Anterior cingulate cortex (tissue), 58 donors: Measurements from ENCODE around the gene SLCO3A1.

Source experiments
- DNase-seq, 58 donors: peaks; one replicate each; lab custom pipeline; 2025; lab: John Stamatoyannopoulos, UW

Gene SLCO3A1

DNA sequence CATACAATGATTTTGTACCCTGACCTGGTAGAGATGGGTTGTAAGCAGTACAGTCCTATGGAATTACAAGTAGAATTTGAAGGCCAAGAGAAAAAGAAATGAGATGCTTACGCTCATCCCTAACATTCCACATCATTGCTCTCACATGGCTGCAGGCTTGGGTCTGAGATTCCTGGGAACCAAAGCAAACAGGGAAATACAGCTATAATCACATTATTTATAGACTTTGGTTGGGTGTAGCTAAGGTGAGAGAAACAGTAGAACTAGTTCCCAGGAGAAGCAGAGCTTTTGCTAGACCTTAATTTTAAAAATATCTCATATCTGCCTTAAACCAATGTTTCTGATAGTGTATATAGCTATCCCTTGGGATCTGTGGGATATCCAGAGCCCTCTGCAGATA is 51.4 kb downstream of the SLCO3A1 start:
- DNase-seq = no peak

DNA sequence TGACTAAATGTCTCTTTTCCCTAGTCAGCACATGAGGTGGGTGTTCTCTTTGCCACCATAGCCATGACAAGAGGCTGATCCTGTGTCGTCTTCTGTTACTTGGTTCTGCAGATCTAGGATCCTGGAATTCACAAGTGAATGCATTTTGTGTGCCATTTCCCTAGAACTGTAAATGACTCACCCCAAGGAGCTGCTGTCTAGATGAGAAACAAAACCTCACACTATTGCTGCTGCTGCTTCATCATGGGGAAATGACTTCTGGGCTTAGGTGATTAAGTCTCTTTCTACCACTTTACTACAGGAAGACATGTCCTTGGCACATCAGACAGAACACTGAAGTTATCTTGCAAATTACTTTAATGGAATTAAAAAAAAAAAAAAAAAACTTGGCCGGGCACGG is 54.9 kb downstream of the SLCO3A1 start:
- no peak for DNase-seq

DNA sequence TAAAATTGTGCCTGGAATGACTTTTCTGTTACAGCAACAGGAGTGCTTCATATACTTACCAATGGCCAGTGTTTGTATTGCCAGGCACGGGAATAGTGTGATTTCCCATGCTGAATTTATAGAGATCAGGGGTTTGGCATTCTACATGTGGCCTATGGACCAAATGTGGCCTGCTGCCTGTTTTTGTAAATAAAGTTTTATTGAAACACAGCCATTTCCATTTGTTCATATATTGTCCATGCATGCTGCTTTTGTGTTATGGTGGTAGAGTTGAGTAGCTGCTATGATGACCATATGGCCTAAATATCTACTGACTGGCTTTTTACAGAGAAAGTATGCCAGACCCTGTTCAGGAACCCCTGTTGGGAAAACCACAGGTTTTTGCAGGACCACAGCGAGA is 55.6 kb downstream of the SLCO3A1 start:
- no peak for DNase-seq

DNA sequence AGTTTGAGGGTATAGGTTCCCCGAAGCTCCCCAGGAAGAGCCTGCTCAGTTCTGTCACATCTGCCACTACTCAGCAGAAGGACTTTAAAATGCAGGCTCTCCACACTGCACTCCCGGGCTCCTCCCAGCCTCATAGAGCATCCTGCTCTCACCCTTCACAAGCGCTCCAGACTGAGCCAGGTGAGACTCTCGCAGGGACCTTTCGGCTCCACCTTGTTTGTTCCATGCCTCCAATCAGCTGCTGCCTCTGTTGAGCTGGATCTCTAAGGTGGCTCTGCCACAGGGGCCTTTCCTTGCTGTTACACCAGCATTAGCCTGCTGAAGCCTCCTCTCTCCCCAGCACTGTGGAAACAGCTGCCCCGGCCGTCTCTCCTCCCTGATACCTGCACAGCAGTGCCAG is 56.1 kb downstream of the SLCO3A1 start:
- no peak for DNase-seq

GRCh38 chr15:91911844-91912243 is 58.3 kb downstream of the SLCO3A1 start:
- DNase-seq = no peak

DNA sequence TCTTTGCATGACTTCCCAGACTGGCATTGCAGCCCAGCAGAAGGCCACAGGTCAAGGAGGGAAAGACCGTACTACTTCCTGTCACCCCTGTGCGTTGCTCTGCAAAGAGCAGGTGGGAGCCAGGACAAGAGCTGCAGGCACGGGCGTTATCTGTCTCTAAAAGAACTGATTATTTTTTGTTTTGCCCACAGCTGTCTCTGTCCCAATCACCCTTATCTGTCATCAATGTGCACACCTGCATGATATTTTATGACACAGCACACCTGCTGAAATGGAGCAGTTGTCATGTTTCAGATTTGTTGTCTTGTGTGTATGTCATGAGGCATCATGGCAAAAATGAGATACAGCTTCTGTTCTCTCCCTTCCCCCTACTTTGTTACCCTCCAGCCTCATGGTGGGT is 58.8 kb downstream of the SLCO3A1 start:
- DNase-seq = no peak

GRCh38 chr15:91913560-91913959 is 60.1 kb downstream of the SLCO3A1 start:
- DNase-seq = no peak

DNA sequence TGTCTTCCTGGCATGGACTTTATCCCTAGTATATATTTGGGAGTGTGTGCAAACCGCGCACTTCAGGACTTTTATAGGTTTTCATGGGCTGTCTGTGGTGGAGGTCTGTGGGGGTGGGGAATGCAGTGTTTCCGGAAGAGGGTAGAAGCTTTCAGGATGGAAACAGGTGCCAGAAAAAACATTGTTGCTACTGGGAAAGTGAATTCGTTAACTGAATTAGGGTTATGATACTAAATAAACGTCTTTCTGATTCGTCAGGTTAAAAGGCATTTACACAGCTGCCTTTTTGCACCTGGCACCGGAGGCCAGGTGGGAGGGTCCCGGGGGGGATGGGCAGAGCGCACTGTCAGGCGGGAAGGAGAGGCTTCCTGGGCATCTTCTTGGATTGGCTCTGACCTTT is 62.1 kb downstream of the SLCO3A1 start:
- no peak for DNase-seq

GRCh38 chr15:91916051-91916450 is 62.5 kb downstream of the SLCO3A1 start:
- no peak for DNase-seq

- DNase-seq = no peak
Observed at GRCh38 chr15:91917686-91918360, 64.3 kb downstream of the SLCO3A1 start.

DNA sequence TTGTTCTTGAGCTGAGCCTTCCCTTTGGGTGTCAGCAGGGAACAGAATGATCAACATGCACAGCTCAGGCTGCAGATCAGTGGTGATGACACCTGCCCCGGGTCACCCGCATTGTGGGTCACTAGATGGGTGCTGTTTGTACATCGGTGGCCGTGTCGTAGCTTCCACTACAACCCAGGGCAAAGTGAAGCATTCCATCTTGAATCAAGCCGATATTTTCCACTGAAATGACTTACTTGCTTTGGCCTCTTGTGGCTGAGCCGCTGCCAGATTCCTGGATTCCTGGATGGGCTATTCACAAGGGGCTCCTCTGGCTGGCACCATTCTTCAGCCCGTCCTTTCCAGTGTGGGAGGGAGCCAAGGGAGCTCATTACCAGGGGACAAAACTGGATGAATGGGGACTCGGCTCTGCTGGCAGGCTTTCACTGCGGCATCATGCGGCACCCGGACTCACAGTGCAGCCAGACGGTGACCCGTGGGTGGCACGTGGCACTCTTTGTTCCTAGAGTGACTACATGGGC is 65.6 kb downstream of the SLCO3A1 start:
- peak; percentile 6 to 89 (median 73) for DNase-seq

GRCh38 chr15:91921188-91921842 is 67.8 kb downstream of the SLCO3A1 start:
- DNase-seq = no peak

DNA sequence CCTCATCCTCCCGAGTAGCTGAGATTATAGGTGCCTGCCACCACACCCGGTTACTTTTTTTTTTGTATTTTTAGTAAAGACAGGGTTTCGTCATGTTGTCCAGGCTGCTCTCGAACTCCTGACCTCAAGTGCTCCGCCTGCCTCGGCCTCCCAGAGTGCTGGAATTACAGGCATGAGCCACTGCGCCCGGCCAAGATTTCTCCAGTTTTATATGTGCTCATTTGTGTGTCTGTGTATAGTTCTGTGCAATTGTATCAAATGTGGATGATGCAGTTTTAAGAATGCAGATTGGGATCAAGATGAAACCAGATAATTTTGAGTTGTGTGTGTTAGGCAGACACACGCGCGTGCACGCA is 68.3 kb downstream of the SLCO3A1 start:
- no peak for DNase-seq

DNA sequence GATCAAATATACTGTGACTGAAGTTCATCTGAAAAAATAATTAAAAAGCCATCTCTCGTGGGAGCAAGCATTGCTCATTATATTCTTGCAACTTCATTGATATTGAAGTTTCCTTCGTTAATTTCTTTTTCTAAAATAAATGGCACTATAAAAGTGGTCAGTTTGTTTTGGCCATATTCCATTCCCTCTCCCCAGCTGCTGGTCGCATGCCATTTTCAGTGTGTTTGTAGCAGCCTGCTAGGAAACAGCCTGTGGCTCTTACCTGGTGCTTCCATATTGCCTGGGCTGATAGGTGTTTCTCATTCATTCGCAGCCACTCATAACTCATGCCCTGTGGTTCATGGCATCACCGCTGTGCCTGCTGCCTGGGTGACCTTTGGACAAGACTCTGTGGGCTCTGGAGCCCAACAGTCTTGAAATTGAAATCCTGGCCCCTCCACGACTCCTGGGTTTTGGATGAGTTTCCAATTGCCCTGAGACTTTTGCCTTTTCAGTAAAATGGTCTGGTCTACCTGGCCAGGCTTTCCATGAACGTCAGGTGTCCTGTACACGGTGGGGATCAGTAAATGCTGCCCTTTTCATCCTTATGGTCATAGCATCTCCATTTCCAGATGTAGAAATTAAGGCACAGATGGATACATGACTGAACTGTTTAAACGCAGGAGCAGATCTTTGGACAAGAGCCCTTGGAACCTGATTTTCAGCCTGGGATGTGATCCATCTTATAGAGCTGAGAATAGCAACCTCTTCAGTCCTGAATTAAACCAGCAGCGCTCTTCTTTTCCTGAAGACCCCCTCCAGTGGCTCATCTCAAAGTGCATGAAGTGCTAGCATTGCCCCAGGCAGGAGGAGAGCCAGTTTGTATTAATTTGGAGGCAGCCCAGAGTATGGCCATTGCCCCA is 69.4 kb downstream of the SLCO3A1 start:
- no peak for DNase-seq

- DNase-seq = no peak
Observed at GRCh38 chr15:91924183-91924582, 70.7 kb downstream of the SLCO3A1 start.

GRCh38 chr15:91924837-91925495 is 71.5 kb downstream of the SLCO3A1 start:
- no peak for DNase-seq

GRCh38 chr15:91925794-91926193 is 72.3 kb downstream of the SLCO3A1 start:
- DNase-seq = no peak

DNA sequence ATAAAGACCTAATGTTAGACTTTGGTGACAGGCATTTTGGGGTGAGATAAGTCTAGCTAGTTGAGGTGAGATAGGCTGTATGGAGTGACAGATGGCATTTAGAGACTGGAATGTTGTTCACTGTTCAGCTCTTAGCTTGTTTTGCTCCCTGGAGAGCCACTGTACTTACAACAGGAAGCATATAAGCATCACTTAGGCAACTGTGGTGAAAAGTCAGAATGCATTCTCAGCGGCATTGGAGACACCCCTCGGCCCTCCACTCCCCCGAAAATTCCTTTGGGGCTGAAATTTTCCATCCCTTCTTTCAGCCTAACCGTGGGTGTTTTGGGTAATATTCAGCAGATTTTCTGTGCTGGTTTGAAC is 73.4 kb downstream of the SLCO3A1 start:
- no peak for DNase-seq

GRCh38 chr15:91927585-91927984 is 74.1 kb downstream of the SLCO3A1 start:
- DNase-seq = no peak

DNA sequence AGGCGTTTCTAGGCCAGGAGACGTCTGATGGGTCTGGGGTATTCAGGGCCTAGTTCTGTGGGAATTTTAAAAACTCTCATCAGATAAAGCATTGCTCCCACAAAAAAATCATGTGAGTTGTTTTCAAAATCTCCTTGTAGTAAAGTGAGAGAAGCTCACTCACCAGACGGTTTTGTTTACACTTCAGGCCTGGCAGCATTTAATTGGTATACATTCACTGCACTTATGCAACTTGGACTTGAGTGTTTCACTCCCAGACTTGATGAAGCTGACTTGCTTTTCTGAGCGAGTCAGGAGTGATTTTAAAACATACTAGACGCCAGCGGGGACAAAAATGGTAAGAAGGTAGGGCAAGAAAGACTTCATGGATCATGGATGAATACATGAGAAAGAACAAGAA is 75.2 kb downstream of the SLCO3A1 start:
- DNase-seq = no peak

- DNase-seq = peak in 2 of 58 donors; percentile 19 to 21
Observed at GRCh38 chr15:91929509-91929908, 76.0 kb downstream of the SLCO3A1 start.
